IMR-90 (cell line): ENCODE data around the gene EIF4G3. TPM values are rescaled to one million over a fixed set of nuclear protein-coding genes. Genes with fewer than 3 reads are reported as not detected.

Experiments used
- ATAC-seq: fragments of 200-7000 bp; cut with Tn5 transposase; 2 replicates; pipeline ENCODE4 v1.9.1; 2020; ENCODE audit warnings: low read depth, mild to moderate bottlenecking, moderate library complexity
- BruUV-seq: library from RNA; stranded (reverse); fragments of 400-500 nt; replicated peaks from 2 replicates; lab custom pipeline; 2021; lab: Mats Ljungman, UMichigan
- CTCF ChIA-PET: fragments of 300-600 bp; formaldehyde crosslinking; extraction: SDS; loops from one replicate; lab custom pipeline; 2021; ENCODE audit warnings: antibody characterized with exemption; lab: Yijun Ruan, JAX
- POLR2A ChIA-PET: fragments of 300-600 bp; sonication (Branson Sonifier 250); formaldehyde crosslinking; loops from one replicate; lab custom pipeline; 2022; ENCODE audit warnings: antibody characterized with exemption; ENCODE audit not compliant: unreplicated experiment; lab: Charles Lee
- DNase-seq: peaks from one replicate; pipeline ENCODE4 v3.0.0; 2013
- H2AFZ ChIP-seq: replicated peaks from 2 replicates; pipeline ENCODE3; 2013; ENCODE audit warnings: low read length, mild to moderate bottlenecking; ENCODE audit not compliant: poor library complexity
- H2AK5ac ChIP-seq: 2 replicates; pipeline ENCODE4 v1.6.1; 2013; ENCODE audit warnings: low read depth, low read length, inconsistent platforms
- H2AK9ac ChIP-seq: replicated peaks from 2 replicates; pipeline ENCODE3; 2013; ENCODE audit warnings: mild to moderate bottlenecking, low read depth, low read length, moderate library complexity; ENCODE audit not compliant: poor library complexity
- H2BK120ac ChIP-seq: 2 replicates; pipeline ENCODE4 v1.6.1; 2013; ENCODE audit warnings: low read depth, low read length, inconsistent platforms
- H2BK15ac ChIP-seq: 3 replicates; pipeline ENCODE4 v1.6.1; 2013; ENCODE audit warnings: low read depth, low read length, inconsistent platforms
- H2BK20ac ChIP-seq: 2 replicates; pipeline ENCODE4 v1.6.1; 2013; ENCODE audit warnings: low read depth, mild to moderate bottlenecking, inconsistent platforms, low read length, moderate library complexity
- H2BK5ac ChIP-seq: 2 replicates; pipeline ENCODE4 v1.6.1; 2013; ENCODE audit warnings: mild to moderate bottlenecking, low read depth, low read length, inconsistent platforms; ENCODE audit not compliant: poor library complexity, severe bottlenecking
- H3K14ac ChIP-seq: replicated peaks from 2 replicates; pipeline ENCODE4 v1.6.1; 2013; ENCODE audit warnings: low read depth, low read length, inconsistent platforms
- H3K18ac ChIP-seq: 2 replicates; pipeline ENCODE4 v1.6.1; 2013; ENCODE audit warnings: low read depth, low read length, control low read depth
- H3K23ac ChIP-seq: 2 replicates; pipeline ENCODE4 v1.6.1; 2013; ENCODE audit warnings: low read depth, low read length, inconsistent platforms
- H3K27ac ChIP-seq: 2 replicates; pipeline ENCODE4 v1.5.1; 2013; ENCODE audit warnings: mild to moderate bottlenecking, control low read depth, low read length; ENCODE audit not compliant: insufficient read depth
- H3K27me3 ChIP-seq: 2 replicates; pipeline ENCODE4 v1.6.1; 2013; ENCODE audit warnings: low read length; ENCODE audit not compliant: control insufficient read depth, insufficient read depth
- H3K36me3 ChIP-seq: 2 replicates; pipeline ENCODE4 v1.6.1; 2013; ENCODE audit warnings: low read length, mixed read lengths; ENCODE audit not compliant: control insufficient read depth, insufficient read depth
- H3K4ac ChIP-seq: 2 replicates; pipeline ENCODE4 v1.6.1; 2013; ENCODE audit warnings: low read depth, low read length, inconsistent platforms
- H3K4me1 ChIP-seq: 2 replicates; pipeline ENCODE4 v1.6.1; 2013; ENCODE audit warnings: low read length, mixed read lengths; ENCODE audit not compliant: control insufficient read depth, insufficient read depth
- H3K4me2 ChIP-seq: 2 replicates; pipeline ENCODE4 v1.6.1; 2013; ENCODE audit warnings: low read depth, mild to moderate bottlenecking, control low read depth, low read length, moderate library complexity
- H3K4me3 ChIP-seq: 2 replicates; pipeline ENCODE4 v1.5.1; 2013; ENCODE audit warnings: low read depth, mild to moderate bottlenecking, control low read depth, low read length, moderate library complexity; ENCODE audit not compliant: insufficient read depth
- H3K56ac ChIP-seq: 2 replicates; pipeline ENCODE4 v1.6.1; 2013; ENCODE audit warnings: low read length, inconsistent platforms; ENCODE audit not compliant: insufficient read depth; ENCODE audit errors: extremely low read depth
- H3K79me1 ChIP-seq, 2 experiments: 2 replicates each; pipeline ENCODE4 v1.6.1; 2013; ENCODE audit warnings: low read length in 2 of 2, inconsistent platforms in 1 of 2, low read depth in 1 of 2
- H3K9ac ChIP-seq: 2 replicates; pipeline ENCODE4 v1.6.1; 2013; ENCODE audit warnings: low read depth, low read length, control low read depth
- H3K9me1 ChIP-seq: 2 replicates; pipeline ENCODE4 v1.6.1; 2013; ENCODE audit warnings: low read length, inconsistent platforms; ENCODE audit not compliant: insufficient read depth
- H3K9me3 ChIP-seq: 2 replicates; pipeline ENCODE4 v1.6.1; 2013; ENCODE audit warnings: low read length; ENCODE audit not compliant: control insufficient read depth, insufficient read depth
- H4K20me1 ChIP-seq: 2 replicates; pipeline ENCODE4 v1.6.1; 2013; ENCODE audit warnings: low read length, inconsistent platforms; ENCODE audit not compliant: insufficient read depth
- H4K5ac ChIP-seq: 2 replicates; pipeline ENCODE4 v1.6.1; 2013; ENCODE audit warnings: mild to moderate bottlenecking, low read depth, low read length, control low read depth
- H4K8ac ChIP-seq, 2 experiments: 2 replicates each; pipeline ENCODE4 v1.6.1; 2013; ENCODE audit warnings: low read depth in 2 of 2, low read length in 2 of 2, control low read depth in 1 of 2, inconsistent platforms in 1 of 2
- H4K91ac ChIP-seq: 2 replicates; pipeline ENCODE4 v1.6.1; 2013; ENCODE audit warnings: low read depth, low read length, inconsistent platforms; ENCODE audit not compliant: insufficient read depth
- BHLHE40 ChIP-seq: fragments of 150-350 bp; IDR thresholded peaks from 2 replicates; pipeline ENCODE4 v1.6.1; 2016; ENCODE audit warnings: mild to moderate bottlenecking, low read depth, low read length
- CEBPB ChIP-seq: IDR thresholded peaks from 2 replicates; pipeline ENCODE4 v1.6.1; 2012; ENCODE audit warnings: low read depth, low read length, improper control_type of control experiment
- CHD1 ChIP-seq: IDR thresholded peaks from 2 replicates; pipeline ENCODE4 v1.6.1; 2012; ENCODE audit warnings: low read depth, low read length, improper control_type of control experiment
- MAFK ChIP-seq: IDR thresholded peaks from 2 replicates; pipeline ENCODE4 v1.6.1; 2012; ENCODE audit warnings: low read depth, low read length, improper control_type of control experiment
- MAZ ChIP-seq: IDR thresholded peaks from 2 replicates; pipeline ENCODE4 v1.6.1; 2012; ENCODE audit warnings: low read depth, mild to moderate bottlenecking, low read length, improper control_type of control experiment, moderate library complexity, borderline replicate concordance
- MXI1 ChIP-seq: IDR thresholded peaks from 2 replicates; pipeline ENCODE4 v1.6.1; 2012; ENCODE audit warnings: low read depth, mild to moderate bottlenecking, low read length, moderate library complexity, borderline replicate concordance
- NFE2L2 ChIP-seq: fragments of 150-350 bp; IDR thresholded peaks from 2 replicates; pipeline ENCODE4 v1.6.1; 2016; ENCODE audit warnings: low read depth, mild to moderate bottlenecking, low read length
- POLR2A ChIP-seq: IDR thresholded peaks from 2 replicates; pipeline ENCODE4 v1.6.1; 2012; ENCODE audit warnings: mild to moderate bottlenecking, low read depth, low read length
- RAD21 ChIP-seq: IDR thresholded peaks from 2 replicates; pipeline ENCODE4 v1.6.1; 2012; ENCODE audit warnings: low read length, improper control_type of control experiment
- RCOR1 ChIP-seq: IDR thresholded peaks from 2 replicates; pipeline ENCODE4 v1.6.1; 2012; ENCODE audit warnings: mild to moderate bottlenecking, low read length, improper control_type of control experiment; ENCODE audit not compliant: insufficient replicate concordance
- RFX5 ChIP-seq: IDR thresholded peaks from 2 replicates; pipeline ENCODE4 v1.8.0; 2012; ENCODE audit warnings: low read depth, mild to moderate bottlenecking, low read length, moderate library complexity
- SMC3 ChIP-seq: fragments of 150-350 bp; IDR thresholded peaks from 2 replicates; pipeline ENCODE4 v1.6.1; 2016; ENCODE audit warnings: low read depth, mild to moderate bottlenecking, antibody characterized with exemption, low read length, moderate library complexity
- WGBS, 2 experiments: methylation state at CpG; one replicate each; pipeline versions ENCODE4 v1.1.5 to v1.1.7; 2013; ENCODE audit warnings: missing lambda C conversion rate in 2 of 2; ENCODE audit not compliant: insufficient read length in 1 of 2; ENCODE audit errors: extremely low coverage in 2 of 2; 5-methylcytosine and 5-hydroxymethylcytosine counted together
- dilution Hi-C: fragments of 300-500 bp; cut with HindIII; formaldehyde crosslinking; loops from one replicate; pipeline ENCODE4 v1.14.3; 2018; ENCODE audit warnings: low sequenced_read_pairs; ENCODE audit not compliant: unreplicated experiment
- in situ Hi-C: fragments of 300-500 bp; cut with MboI; formaldehyde crosslinking; loops from 3 replicates; pipeline ENCODE4 v1.14.3; 2019; ENCODE audit warnings: low sequenced_read_pairs, inconsistent platforms, mixed read lengths
- intact Hi-C: fragments of 100-400 bp; cut with micrococcal nuclease; formaldehyde crosslinking; loops from 2 replicates; pipeline ENCODE4 v1.10.0; 2022
- polyA plus RNA-seq, 3 experiments: library from polyadenylated mRNA; depleted of rRNA; stranded (reverse); fragments of >200 nt; gene quantifications; 2 replicates each; pipeline ENCODE4 v1.2.3, GENCODE V29; 2012; ENCODE audit warnings: low replicate concordance in 1 of 3
- total RNA-seq: library from RNA; depleted of rRNA; stranded (reverse); fragments of >200 nt; gene quantifications from 2 replicates; pipeline ENCODE4 v1.2.3, GENCODE V29; 2012
- TF ChIP-seq, protein P1 (sequence below): fragments of 150-350 bp; IDR thresholded peaks from 2 replicates; pipeline ENCODE4 v1.6.1; 2017; ENCODE audit warnings: mild to moderate bottlenecking, antibody characterized with exemption, low read length, low read depth
- TF ChIP-seq, protein P2 (sequence below): fragments of 150-350 bp; IDR thresholded peaks from 2 replicates; pipeline ENCODE4 v1.6.1; 2016; ENCODE audit warnings: low read depth, mild to moderate bottlenecking, low read length, moderate library complexity, borderline replicate concordance
- TF ChIP-seq, protein P3 (sequence below): conservative IDR thresholded peaks from 2 replicates; pipeline ENCODE4 v1.5.1; 2012; ENCODE audit warnings: mild to moderate bottlenecking, low read depth, low read length, improper control_type of control experiment

Gene EIF4G3
- total and polyA plus RNA-seq, 2 of the 4 experiments (the other 2 are of a cell fraction), result 25.8 to 49.2 TPM

DNA sequence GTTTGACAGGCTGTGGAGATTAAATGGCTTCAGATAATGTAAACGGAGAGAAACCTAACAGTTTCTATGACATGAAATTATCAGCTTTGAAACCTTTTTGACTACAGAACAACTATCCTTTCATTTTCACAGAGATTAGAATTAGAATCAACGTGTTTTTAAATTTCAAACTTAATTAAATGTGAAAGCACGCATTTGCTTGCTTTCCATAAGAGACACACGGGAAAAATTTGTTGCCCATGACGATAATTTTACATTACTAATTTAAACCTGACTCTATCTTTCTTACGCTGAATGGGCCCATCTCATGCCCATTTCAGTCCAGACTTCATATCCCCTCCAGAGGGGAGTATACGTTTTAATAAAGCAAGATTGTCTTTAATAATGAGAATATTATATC is 297.9 kb downstream of the EIF4G3 start:
- H3K79me1 ChIP-seq, result peaks cover 0 to 12% of the 10 kb centered on the region in 2 experiments
- POLR2A ChIA-PET, result no interaction called here
- in situ Hi-C loops, result no loop called here

More for the DNA sequence above, 297.9 kb downstream of the EIF4G3 start:
- H2AK9ac ChIP-seq, result no peak overlapping the region
- H4K20me1 ChIP-seq, result no peaks in the 10 kb centered on the region
- no peak overlapping the region for H2BK120ac ChIP-seq
- H3K9me1 ChIP-seq, result peaks cover 4% of the 10 kb centered on the region; the same call in 1 of the 2 replicates
- BruUV-seq, result no TSS peak
- H4K5ac ChIP-seq, result no peak overlapping the region
- H3K18ac ChIP-seq, result no peak overlapping the region
- intact Hi-C loops (no loop called here), dilution Hi-C loops (no loop called here)
- peaks cover 24% of the 10 kb centered on the region for H3K36me3 ChIP-seq
- no peak overlapping the region for H3K9ac ChIP-seq
- H3K27me3 ChIP-seq, result no peaks in the 10 kb centered on the region
- no peak overlapping the region for H4K8ac ChIP-seq
- no peak overlapping the region for H3K4me2 ChIP-seq
- H3K9me3 ChIP-seq, result no peaks in the 10 kb centered on the region
- no peak overlapping the region for H3K14ac ChIP-seq
- no peak overlapping the region for H4K91ac ChIP-seq
- H3K4ac ChIP-seq, result no peak overlapping the region
- H3K4me1 ChIP-seq, result no peaks in the 10 kb centered on the region
- ATAC-seq, result no peak
- H3K23ac ChIP-seq, result no peak overlapping the region
- no peak overlapping the region for H3K4me3 ChIP-seq
- no peak overlapping the region for H2AFZ ChIP-seq
- no peak overlapping the region for H2BK20ac ChIP-seq
- H2BK5ac ChIP-seq, result no peak overlapping the region
- CTCF ChIA-PET, result no interaction called here
- H2AK5ac ChIP-seq, result no peak overlapping the region
- no peak overlapping the region for H3K56ac ChIP-seq
- WGBS, 2 experiments, result 97% methylated on average over 3 of the region's 7 CpGs; no CpG with 5 or more reads in 1 of the 2 experiments
- TF ChIP-seq, protein P1, sequence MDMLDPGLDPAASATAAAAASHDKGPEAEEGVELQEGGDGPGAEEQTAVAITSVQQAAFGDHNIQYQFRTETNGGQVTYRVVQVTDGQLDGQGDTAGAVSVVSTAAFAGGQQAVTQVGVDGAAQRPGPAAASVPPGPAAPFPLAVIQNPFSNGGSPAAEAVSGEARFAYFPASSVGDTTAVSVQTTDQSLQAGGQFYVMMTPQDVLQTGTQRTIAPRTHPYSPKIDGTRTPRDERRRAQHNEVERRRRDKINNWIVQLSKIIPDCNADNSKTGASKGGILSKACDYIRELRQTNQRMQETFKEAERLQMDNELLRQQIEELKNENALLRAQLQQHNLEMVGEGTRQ, result no peak
- no peak for TF ChIP-seq CEBPB
- TF ChIP-seq CHD1, result no peak
- TF ChIP-seq BHLHE40, result no peak
- TF ChIP-seq NFE2L2, result no peak
- no peak for TF ChIP-seq RAD21
- TF ChIP-seq, protein P2, sequence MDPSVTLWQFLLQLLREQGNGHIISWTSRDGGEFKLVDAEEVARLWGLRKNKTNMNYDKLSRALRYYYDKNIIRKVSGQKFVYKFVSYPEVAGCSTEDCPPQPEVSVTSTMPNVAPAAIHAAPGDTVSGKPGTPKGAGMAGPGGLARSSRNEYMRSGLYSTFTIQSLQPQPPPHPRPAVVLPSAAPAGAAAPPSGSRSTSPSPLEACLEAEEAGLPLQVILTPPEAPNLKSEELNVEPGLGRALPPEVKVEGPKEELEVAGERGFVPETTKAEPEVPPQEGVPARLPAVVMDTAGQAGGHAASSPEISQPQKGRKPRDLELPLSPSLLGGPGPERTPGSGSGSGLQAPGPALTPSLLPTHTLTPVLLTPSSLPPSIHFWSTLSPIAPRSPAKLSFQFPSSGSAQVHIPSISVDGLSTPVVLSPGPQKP, result no peak
- TF ChIP-seq, protein P3, sequence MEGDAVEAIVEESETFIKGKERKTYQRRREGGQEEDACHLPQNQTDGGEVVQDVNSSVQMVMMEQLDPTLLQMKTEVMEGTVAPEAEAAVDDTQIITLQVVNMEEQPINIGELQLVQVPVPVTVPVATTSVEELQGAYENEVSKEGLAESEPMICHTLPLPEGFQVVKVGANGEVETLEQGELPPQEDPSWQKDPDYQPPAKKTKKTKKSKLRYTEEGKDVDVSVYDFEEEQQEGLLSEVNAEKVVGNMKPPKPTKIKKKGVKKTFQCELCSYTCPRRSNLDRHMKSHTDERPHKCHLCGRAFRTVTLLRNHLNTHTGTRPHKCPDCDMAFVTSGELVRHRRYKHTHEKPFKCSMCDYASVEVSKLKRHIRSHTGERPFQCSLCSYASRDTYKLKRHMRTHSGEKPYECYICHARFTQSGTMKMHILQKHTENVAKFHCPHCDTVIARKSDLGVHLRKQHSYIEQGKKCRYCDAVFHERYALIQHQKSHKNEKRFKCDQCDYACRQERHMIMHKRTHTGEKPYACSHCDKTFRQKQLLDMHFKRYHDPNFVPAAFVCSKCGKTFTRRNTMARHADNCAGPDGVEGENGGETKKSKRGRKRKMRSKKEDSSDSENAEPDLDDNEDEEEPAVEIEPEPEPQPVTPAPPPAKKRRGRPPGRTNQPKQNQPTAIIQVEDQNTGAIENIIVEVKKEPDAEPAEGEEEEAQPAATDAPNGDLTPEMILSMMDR, result no peak
- no peak for TF ChIP-seq RFX5
- no peak for TF ChIP-seq MAZ
- TF ChIP-seq MAFK, result no peak
- no peak for TF ChIP-seq MXI1
- TF ChIP-seq POLR2A, result no peak
- TF ChIP-seq RCOR1, result no peak
- TF ChIP-seq SMC3, result no peak
- no peak overlapping the region for H2BK15ac ChIP-seq
- H3K27ac ChIP-seq, result no peak overlapping the region
- no peak for DNase-seq
